ENCODE measurements around the gene FLT3LG. TPM values are rescaled to one million over a fixed set of nuclear protein-coding genes. Genes with fewer than 3 reads are reported as not detected.
A peak's percentile ranks its signal among the peaks of the same experiment; 100 is the strongest.

Gene FLT3LG
- total RNA-seq, 1 donor from 2014 or later = 1.0 TPM

GRCh38 chr19:49490287-49491029, 16.4 kb downstream of the FLT3LG start:
- Mint-ChIP-seq H3K4me1 (peaks cover 44% of the 10 kb centered on the region), H3K36me3 (ENCODE audit: low read depth) (peaks cover 48% of the 10 kb centered on the region), H3K27me3 (ENCODE audit: low read depth) (peaks cover 23% of the 10 kb centered on the region), H3K4me3 (peak overlapping the region; percentile 98), H3K27ac (ENCODE audit: unreplicated experiment) (peak overlapping the region; percentile 62), H3K9me3 (no peaks in the 10 kb centered on the region)
- no peak for DNase-seq (ENCODE audit: low read depth, low spot score)
- TF ChIP-seq CTCF (conservative IDR thresholded peaks at IDR 0.05) = no peak

- H3K4me3 Mint-ChIP-seq = peak overlapping the region; percentile 98
- H3K27ac Mint-ChIP-seq (ENCODE audit: unreplicated experiment) = no peak overlapping the region
- H3K9me3 Mint-ChIP-seq = no peaks in the 10 kb centered on the region
- H3K4me1 Mint-ChIP-seq = peaks cover 51% of the 10 kb centered on the region
- H3K36me3 Mint-ChIP-seq (ENCODE audit: low read depth) = peaks cover 53% of the 10 kb centered on the region
- peaks cover 29% of the 10 kb centered on the region for H3K27me3 Mint-ChIP-seq (ENCODE audit: low read depth)
- TF ChIP-seq CTCF (conservative IDR thresholded peaks at IDR 0.05) = no peak
- DNase-seq (ENCODE audit: low read depth, low spot score) = no peak
These were observed 17.2 kb downstream of the FLT3LG start for GRCh38 chr19:49491030-49491803.

- peaks cover 56% of the 10 kb centered on the region for H3K4me1 Mint-ChIP-seq
- H3K27ac Mint-ChIP-seq (ENCODE audit: unreplicated experiment) = no peak overlapping the region
- peaks cover 57% of the 10 kb centered on the region for H3K36me3 Mint-ChIP-seq (ENCODE audit: low read depth)
- TF ChIP-seq CTCF (conservative IDR thresholded peaks at IDR 0.05) = no peak
- H3K4me3 Mint-ChIP-seq = peak overlapping the region; percentile 77
- no peak for DNase-seq (ENCODE audit: low read depth, low spot score)
- peaks cover 29% of the 10 kb centered on the region for H3K27me3 Mint-ChIP-seq (ENCODE audit: low read depth)
- H3K9me3 Mint-ChIP-seq = no peaks in the 10 kb centered on the region
These were observed 18.0 kb downstream of the FLT3LG start for GRCh38 chr19:49491804-49492572.

- TF ChIP-seq CTCF (conservative IDR thresholded peaks at IDR 0.05) = no peak
- peaks cover 22% of the 10 kb centered on the region for H3K27me3 Mint-ChIP-seq (ENCODE audit: low read depth)
- no peak for DNase-seq (ENCODE audit: low read depth, low spot score)
These were observed 18.8 kb downstream of the FLT3LG start for GRCh38 chr19:49492573-49493405.

More at GRCh38 chr19:49492573-49493405, 18.8 kb downstream of the FLT3LG start:
- no peaks in the 10 kb centered on the region for H3K9me3 Mint-ChIP-seq
- peaks cover 55% of the 10 kb centered on the region for H3K36me3 Mint-ChIP-seq (ENCODE audit: low read depth)
- H3K4me1 Mint-ChIP-seq = peaks cover 58% of the 10 kb centered on the region
- H3K4me3 Mint-ChIP-seq = peak overlapping the region; percentile 77
- H3K27ac Mint-ChIP-seq (ENCODE audit: unreplicated experiment) = no peak overlapping the region

Measured in neural crest cell (in vitro differentiated cells).